HPDE6-E6E7 (cell line): Measurements from ENCODE around the gene YEATS4.

Experiments used
- DNase-seq: peaks from one replicate; pipeline ENCODE4 v3.0.0; 2011; ENCODE audit warnings: missing footprints; ENCODE audit errors: extremely low spot score

The YEATS4 gene

GRCh38 chr12:69342421-69342820 is 17.1 kb upstream of the YEATS4 start:
- no peak for DNase-seq

DNA sequence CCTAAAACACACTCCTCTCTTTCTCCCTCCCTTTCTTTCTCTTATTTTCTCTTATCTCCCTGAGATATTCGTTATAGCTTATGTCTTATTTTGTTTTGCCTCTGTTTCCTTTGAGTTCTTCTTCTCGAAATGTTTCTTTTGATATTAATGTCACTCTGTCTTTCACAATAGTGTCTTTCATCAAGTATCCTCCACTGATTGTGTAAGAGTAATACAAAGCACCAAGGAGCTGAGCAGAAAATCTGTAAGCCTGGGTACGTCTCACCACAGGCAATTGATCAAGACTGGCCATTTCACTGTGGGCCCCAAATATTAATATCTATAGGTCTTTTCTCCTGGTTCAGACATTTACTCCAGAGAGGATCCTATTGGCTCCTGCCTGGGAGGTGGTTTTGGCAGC is 16.2 kb upstream of the YEATS4 start:
- DNase-seq = no peak

DNA sequence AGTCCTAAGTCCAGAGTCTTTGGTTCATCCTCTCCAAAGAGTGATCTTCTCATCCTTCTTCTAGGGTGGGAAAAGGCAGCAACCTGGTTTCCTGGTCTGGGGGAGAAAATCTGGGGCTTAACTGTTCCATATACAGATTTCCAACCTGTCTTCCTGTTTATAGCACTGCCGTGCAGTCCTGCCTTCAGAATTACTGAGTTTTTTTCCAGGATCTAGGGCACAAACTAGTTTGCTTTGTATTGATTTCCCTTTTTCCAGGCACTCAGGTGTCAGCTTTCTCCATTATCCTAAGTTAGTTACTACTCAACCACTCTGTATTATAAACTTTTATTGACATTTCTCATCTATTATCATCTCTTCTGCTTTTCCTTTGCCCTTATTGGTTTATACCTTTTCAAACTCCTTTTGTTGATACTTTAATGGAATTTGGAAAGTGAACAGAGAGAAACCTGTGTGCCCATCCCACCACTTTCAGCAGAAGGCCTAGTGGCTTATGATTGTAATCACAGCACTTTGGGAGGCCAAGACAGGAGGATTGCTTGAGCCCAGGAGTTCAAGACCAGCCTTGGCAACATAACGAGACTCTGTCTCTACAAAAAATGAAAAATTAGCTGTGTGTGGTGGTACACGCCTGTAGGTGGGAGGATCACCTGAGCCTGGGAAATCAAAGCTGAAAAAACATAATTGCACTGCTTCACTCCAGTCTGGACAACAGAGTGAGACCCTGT is 15.5 kb upstream of the YEATS4 start:
- no peak for DNase-seq

GRCh38 chr12:69345077-69345476 is 14.5 kb upstream of the YEATS4 start:
- DNase-seq = no peak

GRCh38 chr12:69345742-69346141 is 13.8 kb upstream of the YEATS4 start:
- no peak for DNase-seq

DNA sequence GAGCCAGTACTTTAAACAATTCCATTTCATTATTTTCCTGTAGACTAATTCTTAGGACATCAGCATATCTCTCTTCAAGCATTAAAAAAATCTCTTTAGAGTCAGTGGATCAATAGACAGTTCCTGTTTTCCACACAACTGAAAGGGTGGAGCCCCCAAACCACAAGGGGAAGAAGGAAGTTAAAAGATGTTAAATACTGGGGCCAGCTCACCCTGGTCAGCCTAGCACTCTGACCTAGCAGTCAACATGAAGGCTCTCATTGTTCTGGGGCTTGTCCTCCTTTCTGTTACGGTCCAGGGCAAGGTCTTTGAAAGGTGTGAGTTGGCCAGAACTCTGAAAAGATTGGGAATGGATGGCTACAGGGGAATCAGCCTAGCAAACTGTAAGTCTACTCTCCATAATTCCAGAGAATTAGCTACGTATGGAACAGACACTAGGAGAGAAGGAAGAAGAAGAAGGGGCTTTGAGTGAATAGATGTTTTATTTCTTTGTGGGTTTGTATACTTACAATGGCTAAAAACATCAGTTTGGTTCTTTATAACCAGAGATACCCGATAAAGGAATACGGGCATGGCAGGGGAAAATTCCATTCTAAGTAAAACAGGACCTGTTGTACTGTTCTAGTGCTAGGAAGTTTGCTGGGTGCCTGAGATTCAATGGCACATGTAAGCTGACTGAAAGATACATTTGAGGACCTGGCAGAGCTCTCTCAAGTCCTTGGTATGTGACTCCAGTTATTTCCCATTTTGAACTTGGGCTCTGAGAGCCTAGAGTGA is 11.2 kb upstream of the YEATS4 start, which contains the start of gene LYZ:
Gene LYZ (plus strand): TSS at position 220 of the 777 bp plus-strand sequence. CDS start 28 bp downstream, at position 248.
- no peak for DNase-seq

- DNase-seq = no peak
Measured at GRCh38 chr12:69350002-69350626, 9.4 kb upstream of the YEATS4 start.

GRCh38 chr12:69350777-69351176 is 8.8 kb upstream of the YEATS4 start:
- no peak for DNase-seq

- DNase-seq = no peak
Measured at GRCh38 chr12:69351462-69352236, 7.9 kb upstream of the YEATS4 start.

DNA sequence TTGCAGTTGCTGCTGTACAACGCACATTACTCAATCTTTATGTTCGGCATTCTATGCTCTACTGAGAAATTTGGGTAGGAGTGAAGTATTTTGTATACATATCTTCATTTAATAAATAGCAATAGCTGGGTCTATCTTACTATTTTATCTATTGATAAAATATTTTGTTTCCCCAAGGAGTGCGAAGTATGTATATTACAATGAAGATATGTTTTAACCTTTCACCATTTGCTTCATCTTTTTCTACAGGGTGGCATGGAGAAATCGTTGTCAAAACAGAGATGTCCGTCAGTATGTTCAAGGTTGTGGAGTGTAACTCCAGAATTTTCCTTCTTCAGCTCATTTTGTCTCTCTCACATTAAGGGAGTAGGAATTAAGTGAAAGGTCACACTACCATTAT is 6.6 kb upstream of the YEATS4 start:
- DNase-seq = no peak

DNA sequence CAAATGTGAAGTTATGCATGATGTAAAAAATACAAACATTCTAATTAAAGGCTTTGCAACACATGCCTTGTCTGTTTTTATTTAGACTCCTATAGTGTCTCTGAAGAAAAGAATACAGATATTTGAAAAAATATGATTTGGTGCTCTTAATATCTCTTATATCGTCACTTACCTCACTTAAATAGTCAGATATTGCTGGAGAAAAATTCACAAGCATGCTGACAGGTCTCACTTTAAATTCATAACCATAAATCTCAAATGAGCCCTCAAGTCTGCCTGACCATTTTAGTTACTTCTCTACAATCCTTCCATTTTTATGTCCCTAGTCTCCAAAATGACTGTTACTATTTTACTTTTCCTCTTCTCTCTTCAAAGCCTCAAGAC is 5.4 kb upstream of the YEATS4 start:
- DNase-seq = no peak

DNA sequence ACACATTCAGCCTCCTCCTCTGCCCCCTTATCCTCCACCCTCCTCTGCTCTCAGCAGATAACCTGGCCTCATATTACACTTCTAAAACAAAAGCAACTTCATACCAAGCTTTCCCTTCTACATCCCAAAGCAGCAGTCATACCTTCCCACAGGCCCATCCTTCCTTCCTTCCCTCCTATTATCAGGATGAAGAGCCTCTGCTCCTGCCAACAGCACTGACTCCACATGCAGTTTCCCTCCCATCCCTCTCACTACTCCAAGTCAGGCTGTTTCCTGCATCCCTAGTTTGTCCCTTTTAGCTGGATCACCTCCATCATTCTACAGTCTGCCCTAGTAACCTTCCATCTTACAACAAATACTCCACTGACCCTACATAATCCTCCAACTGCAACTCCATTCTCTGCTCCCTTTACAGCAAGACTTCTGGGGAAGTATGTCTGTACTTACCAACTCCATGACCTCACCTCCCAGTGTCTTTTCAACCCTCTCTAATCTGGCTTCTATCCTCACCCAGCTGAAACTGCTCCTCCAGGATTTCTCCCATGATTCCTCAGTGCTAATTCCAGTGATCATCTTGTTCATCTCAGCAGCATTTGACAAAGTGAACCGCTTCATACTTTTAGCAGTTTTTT is 4.9 kb upstream of the YEATS4 start:
- DNase-seq = no peak

DNA sequence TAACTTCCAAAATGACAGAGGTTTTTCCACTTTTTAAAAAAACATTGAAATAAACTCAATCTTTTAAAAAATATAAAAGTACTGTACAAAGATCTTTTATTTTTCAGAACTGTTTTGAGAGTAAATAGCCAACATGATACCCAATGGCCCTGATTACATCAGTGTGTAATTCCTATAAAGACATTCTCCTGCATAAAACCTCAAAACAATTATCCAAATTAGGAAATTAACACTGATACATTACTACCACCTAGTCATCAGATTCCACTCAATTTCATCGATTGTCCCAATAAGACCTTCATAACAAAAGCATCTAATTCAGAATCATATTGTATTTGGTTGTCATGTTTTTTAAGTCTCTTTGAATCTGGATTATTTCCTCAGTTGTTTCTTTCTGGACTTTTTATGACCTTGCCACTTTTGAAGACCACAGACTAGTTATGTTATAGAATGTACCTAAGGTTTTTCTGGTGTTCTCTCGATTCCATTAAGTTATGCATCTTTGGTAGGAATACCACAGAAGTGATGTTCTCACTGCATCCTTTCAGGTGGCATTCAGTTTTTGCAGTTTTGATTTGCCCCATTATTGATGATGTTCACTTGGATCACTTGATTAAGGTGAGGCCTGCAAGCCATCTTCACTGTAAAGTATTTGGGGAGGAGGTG is 4.0 kb upstream of the YEATS4 start:
- DNase-seq = no peak

GRCh38 chr12:69360348-69360672 is 767 bp downstream of the YEATS4 start:
- no peak for DNase-seq

DNA sequence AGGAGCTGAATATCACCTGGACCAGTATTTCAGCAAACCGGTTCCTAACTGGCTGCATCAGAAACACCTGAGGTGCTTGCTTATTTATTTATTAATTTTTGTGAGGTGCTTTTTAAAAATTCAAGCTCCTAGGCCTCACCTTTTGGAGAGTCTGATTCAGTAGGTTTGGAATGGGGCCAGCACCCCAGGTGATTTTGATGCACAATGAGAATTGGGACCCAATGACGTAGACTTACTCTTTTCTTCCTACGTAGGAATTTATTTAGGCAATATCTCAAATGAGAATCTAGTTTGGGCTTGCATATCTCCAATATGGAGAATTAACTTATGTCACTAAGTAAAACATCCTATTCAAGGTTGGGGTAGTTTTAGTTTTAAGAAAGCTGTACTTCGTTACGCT is 7.3 kb downstream of the YEATS4 start:
- DNase-seq = no peak

GRCh38 chr12:69368171-69368570 is 8.6 kb downstream of the YEATS4 start:
- no peak for DNase-seq

GRCh38 chr12:69383074-69383473 is 23.5 kb downstream of the YEATS4 start:
- no peak for DNase-seq

DNA sequence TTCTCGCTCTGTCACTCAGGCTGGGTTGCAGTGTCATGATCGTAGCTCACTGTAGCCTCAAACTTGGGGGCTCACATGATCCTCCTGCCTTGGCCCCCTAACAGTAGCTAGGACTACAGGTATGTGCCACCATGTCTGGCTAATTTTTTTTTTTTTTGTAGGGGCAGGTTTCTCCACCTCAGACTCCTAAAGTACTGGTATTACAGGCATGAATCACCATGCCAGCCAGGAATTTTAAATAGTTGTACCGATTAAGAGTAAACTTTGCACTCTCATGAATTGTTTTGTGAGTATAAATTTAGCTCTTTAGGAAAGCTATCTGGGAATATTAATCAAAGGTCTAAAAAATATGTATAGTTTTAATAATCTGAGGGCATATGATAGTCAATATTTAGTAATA is 25.5 kb downstream of the YEATS4 start:
- DNase-seq = no peak

DNA sequence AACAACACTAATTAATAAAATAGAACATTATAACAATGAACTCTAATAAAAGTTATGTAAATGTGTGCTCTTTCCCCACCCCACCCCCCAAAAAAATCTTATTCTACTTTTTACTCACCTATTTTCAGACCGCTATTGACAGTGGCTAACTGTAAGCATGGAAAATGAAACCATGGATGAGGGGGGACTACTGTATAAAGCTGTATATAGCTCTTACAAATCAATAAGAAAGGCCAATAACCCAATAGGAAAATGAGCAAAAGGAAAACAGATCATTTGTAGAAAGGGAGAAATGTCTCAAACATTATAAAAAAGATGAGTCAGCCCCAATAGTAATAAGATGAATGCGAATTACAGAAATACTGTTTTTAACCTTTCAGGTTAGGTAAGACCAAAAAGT is 27.4 kb downstream of the YEATS4 start:
- DNase-seq = no peak

DNA sequence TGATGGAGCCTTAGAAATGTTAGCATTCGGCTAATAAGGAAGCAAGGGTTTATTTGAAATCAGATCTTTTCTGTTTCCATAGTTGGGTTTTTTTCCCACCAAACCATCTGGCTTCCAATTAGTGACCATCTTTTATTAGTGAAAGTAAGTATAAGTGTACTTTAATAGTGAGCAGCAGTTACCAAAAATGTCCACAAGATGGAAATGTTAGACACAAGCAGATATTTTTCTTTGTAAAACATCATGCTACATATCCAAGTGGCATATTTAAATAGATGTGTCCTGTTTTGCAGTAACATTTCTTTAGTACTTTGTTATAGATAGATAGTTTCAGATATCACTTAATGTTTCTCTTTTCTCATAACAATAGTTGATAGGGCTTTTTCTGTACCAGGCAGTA is 28.8 kb downstream of the YEATS4 start:
- DNase-seq = no peak

- no peak for DNase-seq
Measured at GRCh38 chr12:69389831-69390230, 30.3 kb downstream of the YEATS4 start.
